Panc1 (cell line): Measurements from ENCODE around the gene FAM210B. TPM values are rescaled to one million over a fixed set of nuclear protein-coding genes. Genes with fewer than 3 reads are reported as not detected.
"Not testable (repeated sequence)": the region's sequence is repeated elsewhere in the genome, so short reads cannot be mapped to it uniquely, and the experiment has no call there.

Experiments used
- ATAC-seq: fragments of 200-7000 bp; cut with Tn5 transposase; 2 replicates; pipeline ENCODE4 v1.9.1; 2020; ENCODE audit warnings: mild to moderate bottlenecking, moderate library complexity
- BruUV-seq: library from RNA; stranded (reverse); fragments of 400-500 nt; replicated peaks from 2 replicates; lab custom pipeline; 2021; lab: Mats Ljungman, UMichigan
- CTCF ChIA-PET: fragments of 300-600 bp; sonication (Branson Sonifier 250); formaldehyde crosslinking; loops from one replicate; lab custom pipeline; 2022; ENCODE audit warnings: antibody characterized with exemption; lab: Charles Lee
- POLR2A ChIA-PET: fragments of 300-600 bp; sonication (Branson Sonifier 250); formaldehyde crosslinking; loops from one replicate; lab custom pipeline; 2022; ENCODE audit warnings: antibody characterized with exemption; lab: Charles Lee
- DNase-seq: peaks from one replicate; pipeline ENCODE4 v3.0.0-alpha.2; 2010; ENCODE audit warnings: low read depth, low spot score
- H3K27ac ChIP-seq: 2 replicates; pipeline ENCODE4 v1.5.1; 2011; ENCODE audit warnings: mild to moderate bottlenecking, low read length, inconsistent platforms
- H3K27me3 ChIP-seq: fragments of 200-500 bp; sonication (Bioruptor generic); 2 replicates; pipeline ENCODE4 v1.6.0; 2014; ENCODE audit warnings: low read length, inconsistent platforms; ENCODE audit not compliant: control insufficient read depth, insufficient read depth
- H3K36me3 ChIP-seq: fragments of 200-500 bp; sonication (Bioruptor generic); 2 replicates; pipeline ENCODE4 v1.5.1; 2014; ENCODE audit warnings: inconsistent platforms, mild to moderate bottlenecking, low read length, moderate library complexity; ENCODE audit not compliant: control insufficient read depth, insufficient read depth
- H3K4me1 ChIP-seq: 2 replicates; pipeline ENCODE4 v1.5.1; 2011; ENCODE audit warnings: inconsistent platforms, mild to moderate bottlenecking, low read length, moderate library complexity; ENCODE audit not compliant: control insufficient read depth, insufficient read depth
- H3K4me3 ChIP-seq, 2 experiments: 2 replicates each; pipeline ENCODE4 v1.5.1; 2011 to 2012; ENCODE audit warnings: low read depth in 2 of 2, low read length in 2 of 2, mild to moderate bottlenecking in 2 of 2, inconsistent platforms in 1 of 2, moderate library complexity in 1 of 2
- H3K9me3 ChIP-seq: fragments of 200-500 bp; sonication (Bioruptor generic); 2 replicates; pipeline ENCODE4 v1.5.1; 2014; ENCODE audit warnings: low read depth, mild to moderate bottlenecking, inconsistent platforms, low read length, moderate library complexity; ENCODE audit not compliant: control insufficient read depth, insufficient read depth
- CTCF ChIP-seq: fragments of 450-650 bp; IDR thresholded peaks from 2 replicates; pipeline ENCODE4 v1.5.1; 2017; ENCODE audit warnings: mild to moderate bottlenecking
- POLR2AphosphoS5 ChIP-seq: IDR thresholded peaks from 2 replicates; pipeline ENCODE4 v1.6.1; 2012; ENCODE audit warnings: mild to moderate bottlenecking, low read depth, low read length, moderate library complexity
- REST ChIP-seq, 2 experiments: IDR thresholded peaks; 2 replicates each; pipeline ENCODE4 v1.6.1; 2011 to 2012; ENCODE audit warnings: low read depth in 2 of 2, control low read depth in 1 of 2, low read length in 1 of 2, mild to moderate bottlenecking in 1 of 2, moderate library complexity in 1 of 2; ENCODE audit not compliant: insufficient read depth in 1 of 2
- SIN3A ChIP-seq: IDR thresholded peaks from 2 replicates; pipeline ENCODE4 v1.6.1; 2012; ENCODE audit warnings: low read depth, mild to moderate bottlenecking, low read length, moderate library complexity, borderline replicate concordance; ENCODE audit not compliant: insufficient read depth
- TCF7L2 ChIP-seq: IDR thresholded peaks from 2 replicates; pipeline ENCODE4 v1.6.1; 2011; ENCODE audit warnings: mild to moderate bottlenecking, low read depth, low read length, inconsistent platforms
- in situ Hi-C: cut with HindIII; loops from 2 replicates; pipeline ENCODE4 v1.10.0; 2016; ENCODE audit warnings: low sequenced_read_pairs, low pct_unique_long_range_greater_than_20kb
- intact Hi-C: fragments of 100-400 bp; cut with micrococcal nuclease; formaldehyde crosslinking; loops from one replicate; pipeline ENCODE4 v1.10.0; 2022; ENCODE audit not compliant: unreplicated experiment
- total RNA-seq: library from RNA; stranded (reverse); gene quantifications from one replicate; pipeline ENCODE4 v1.2.1, GENCODE V29; 2021; ENCODE audit not compliant: unreplicated experiment

Gene FAM210B
- total RNA-seq, 1 experiment from 2014 or later: 10.8 TPM

DNA sequence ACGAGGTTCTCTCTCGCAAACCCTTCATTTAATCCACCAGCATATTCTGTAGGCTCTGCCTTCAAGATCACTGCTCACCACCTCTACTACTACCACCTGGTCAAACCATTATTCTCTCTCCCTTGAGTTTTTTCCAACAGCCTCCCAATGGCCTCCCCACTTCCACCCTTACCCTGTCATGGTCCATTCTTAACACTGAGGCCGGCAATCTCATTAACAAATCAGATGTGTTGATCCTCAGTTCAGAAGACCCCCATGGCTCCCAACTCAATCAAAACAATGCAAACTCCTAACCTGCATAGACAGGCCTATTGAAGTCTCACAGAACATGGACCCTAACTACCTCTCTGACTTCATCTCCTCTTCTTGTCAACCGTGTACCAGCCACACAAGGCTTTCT is 31.0 kb downstream of the FAM210B start:
- Histone ChIP-seq H3K27ac (no peak overlapping the region), H3K4me3 (no peak overlapping the region), H3K27me3 (no peaks in the 10 kb centered on the region), H3K36me3 (peaks cover 16% of the 10 kb centered on the region), H3K4me1 (peaks cover 26% of the 10 kb centered on the region), H3K9me3 (no peaks in the 10 kb centered on the region)
- POLR2A ChIA-PET: no interaction called here
- intact Hi-C loops (no loop called here), in situ Hi-C loops (no loop called here)
- ATAC-seq (no peak), DNase-seq (no peak)
- TF ChIP-seq REST (IDR thresholded peaks at IDR 0.05; ENCODE audit: insufficient read depth in 1 of 2, low read depth in 2 of 2, low read length in 1 of 2) (no peak), POLR2AphosphoS5 (no peak)
- no TSS peak for BruUV-seq
- CTCF ChIA-PET: no interaction called here

DNA sequence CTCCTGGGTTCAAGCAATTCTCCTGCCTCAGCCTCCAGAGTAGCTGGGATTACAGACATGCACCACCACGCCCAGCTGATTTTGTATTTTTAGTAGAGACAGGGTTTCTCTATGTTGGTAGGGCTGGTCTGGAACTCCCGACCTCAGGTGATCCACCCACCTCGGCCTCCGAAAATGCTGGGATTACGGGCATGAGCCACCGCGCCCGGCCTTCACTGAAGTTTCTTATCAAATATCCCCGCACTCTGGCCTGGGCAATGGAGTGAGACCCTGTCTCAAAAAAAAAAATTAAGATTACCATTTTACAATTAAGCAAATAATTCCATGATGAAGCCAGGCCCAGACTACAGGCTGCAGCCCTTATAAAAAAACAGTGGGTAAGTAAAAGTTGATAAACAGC is 31.6 kb downstream of the FAM210B start:
- DNase-seq, CTCF ChIA-PET, BruUV-seq, ATAC-seq, intact Hi-C loops, POLR2A ChIA-PET, H3K27me3 ChIP-seq, H3K9me3 ChIP-seq, in situ Hi-C loops: not testable (repeated sequence)
- Histone ChIP-seq H3K36me3 (peaks cover 16% of the 10 kb centered on the region), H3K4me1 (peaks cover 26% of the 10 kb centered on the region), H3K4me3 (peak overlapping the region; percentile 76 to 98), H3K27ac (peak overlapping the region; percentile 93)

DNA sequence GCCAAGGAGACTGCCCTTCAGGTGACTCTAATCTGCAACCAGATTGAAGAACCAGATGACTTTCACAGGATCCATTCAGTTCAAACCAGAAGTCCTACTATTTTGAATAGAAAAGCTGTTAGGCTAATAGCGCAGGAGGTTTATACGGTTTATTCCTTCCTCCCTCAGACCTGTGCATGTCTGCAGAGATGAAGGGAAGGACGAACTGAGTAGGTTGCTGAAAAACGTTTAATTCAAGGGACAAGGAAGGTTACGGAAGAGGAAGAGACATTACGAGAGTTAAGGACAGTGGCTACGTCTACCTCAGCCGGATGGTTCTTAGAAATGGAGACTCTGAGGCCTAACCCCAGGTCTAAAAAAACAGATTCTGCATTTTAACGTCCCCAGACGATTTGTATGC is 32.3 kb downstream of the FAM210B start:
- Histone ChIP-seq H3K27me3 (no peaks in the 10 kb centered on the region), H3K4me1 (peaks cover 26% of the 10 kb centered on the region), H3K9me3 (no peaks in the 10 kb centered on the region), H3K4me3 (peak overlapping the region; percentile 76 to 98), H3K36me3 (peaks cover 22% of the 10 kb centered on the region), H3K27ac (peak overlapping the region; percentile 93)
- in situ Hi-C loops: no loop called here
- TSS peak; percentile 95 for BruUV-seq
- no peak for TF ChIP-seq TCF7L2
- no peak for TF ChIP-seq CTCF
- no peak for TF ChIP-seq POLR2AphosphoS5
- TF ChIP-seq REST (IDR thresholded peaks at IDR 0.05; ENCODE audit: insufficient read depth in 1 of 2, low read depth in 2 of 2, low read length in 1 of 2): no peak
- no peak for TF ChIP-seq SIN3A
- CTCF ChIA-PET: no interaction called here
- POLR2A ChIA-PET: no interaction called here
- intact Hi-C loops: no loop called here
- ATAC-seq (no peak), DNase-seq (no peak)
